K562 (cell line): ENCODE measurements around the gene PLA2G12B. TPM values are rescaled to one million over a fixed set of nuclear protein-coding genes. Genes with fewer than 3 reads are reported as not detected.

Experiments used
- ATF7 ChIP-seq: fragments of 450-650 bp; IDR thresholded peaks from 2 replicates; pipeline ENCODE4 v1.7.1; 2014; ENCODE audit warnings: mild to moderate bottlenecking, moderate library complexity
- BDP1 ChIP-seq: IDR thresholded peaks from 3 replicates; pipeline ENCODE4 v1.6.1; 2011; ENCODE audit not compliant: insufficient read length, insufficient read depth
- BRF1 ChIP-seq: IDR thresholded peaks from 3 replicates; pipeline ENCODE4 v1.6.1; 2011; ENCODE audit warnings: borderline replicate concordance, mild to moderate bottlenecking; ENCODE audit not compliant: insufficient read length; ENCODE audit errors: extremely low read depth
- CBX8 ChIP-seq: fragments of 200-600 bp; sonication (generic); IDR thresholded peaks from 2 replicates; pipeline ENCODE4 v1.6.1; 2012; ENCODE audit warnings: borderline replicate concordance, mixed run types, low read depth, mild to moderate bottlenecking, moderate library complexity, mixed read lengths, low read length, control low read depth, inconsistent platforms; ENCODE audit not compliant: poor library complexity, severe bottlenecking; ENCODE audit errors: extremely low read depth
- CC2D1A ChIP-seq: fragments of 450-650 bp; IDR thresholded peaks from 2 replicates; pipeline ENCODE4 v1.6.1; 2017; ENCODE audit warnings: mild to moderate bottlenecking
- CCAR2 ChIP-seq: fragments of 200-400 bp; formaldehyde crosslinking; IDR thresholded peaks from 2 replicates; pipeline ENCODE4 v1.6.1; 2017; ENCODE audit warnings: mild to moderate bottlenecking, low read depth, low read length
- CEBPB ChIP-seq: fragments of 450-650 bp; IDR thresholded peaks from 2 replicates; pipeline ENCODE4 v1.6.1; 2016; ENCODE audit warnings: missing genetic modification characterization, missing compliant biosample characterization
- CREM ChIP-seq: IDR thresholded peaks from 2 replicates; pipeline ENCODE4 v1.6.1; 2014; ENCODE audit warnings: antibody characterized with exemption, low read depth
- E2F5 ChIP-seq: sonication (generic); formaldehyde crosslinking; IDR thresholded peaks from 2 replicates; pipeline ENCODE4 v1.8.0; 2022; ENCODE audit warnings: mild to moderate bottlenecking, missing genetic modification reagents
- ELF1 ChIP-seq: fragments of 200-800 bp; sonication (Bioruptor generic); IDR thresholded peaks from 2 replicates; pipeline ENCODE4 v1.6.1; 2016; ENCODE audit warnings: missing genetic modification characterization, missing compliant biosample characterization
- LCOR ChIP-seq: sonication (generic); formaldehyde crosslinking; IDR thresholded peaks from 2 replicates; pipeline ENCODE4 v1.8.0; 2022; ENCODE audit warnings: mild to moderate bottlenecking, missing genetic modification reagents
- MAFG ChIP-seq: fragments of 450-650 bp; conservative IDR thresholded peaks from 2 replicates; pipeline ENCODE4 v1.6.1; 2016; ENCODE audit warnings: missing genetic modification characterization, missing compliant biosample characterization
- MTA2 ChIP-seq: fragments of 450-650 bp; IDR thresholded peaks from 2 replicates; pipeline ENCODE4 v1.6.1; 2016; ENCODE audit warnings: low read depth
- MXI1 ChIP-seq: IDR thresholded peaks from 2 replicates; pipeline ENCODE4 v1.6.1; 2011; ENCODE audit warnings: low read depth, mild to moderate bottlenecking, improper control_type of control experiment, low read length
- NBN ChIP-seq: fragments of 450-650 bp; IDR thresholded peaks from 2 replicates; pipeline ENCODE4 v1.6.1; 2016; ENCODE audit warnings: low read depth, mild to moderate bottlenecking
- POLR2G ChIP-seq: fragments of 200-400 bp; formaldehyde crosslinking; IDR thresholded peaks from 2 replicates; pipeline ENCODE4 v1.6.1; 2017; ENCODE audit warnings: low read depth, mild to moderate bottlenecking, antibody characterized with exemption, low read length, moderate library complexity
- PRMT5 ChIP-seq: sonication (generic); formaldehyde crosslinking; IDR thresholded peaks from 2 replicates; pipeline ENCODE4 v1.5.0; 2020; ENCODE audit warnings: missing genetic modification reagents
- PTBP1 ChIP-seq: fragments of 200-400 bp; formaldehyde crosslinking; IDR thresholded peaks from 2 replicates; pipeline ENCODE4 v1.6.1; 2017; ENCODE audit warnings: low read depth, low read length
- PTRF ChIP-seq: fragments of 450-650 bp; IDR thresholded peaks from 2 replicates; pipeline ENCODE4 v1.6.1; 2016; ENCODE audit warnings: mild to moderate bottlenecking, missing genetic modification characterization, missing compliant biosample characterization
- PYGO2 ChIP-seq: fragments of 450-650 bp; IDR thresholded peaks from 2 replicates; pipeline ENCODE4 v1.6.1; 2016; ENCODE audit warnings: mild to moderate bottlenecking, missing genetic modification characterization, moderate library complexity, missing compliant biosample characterization
- SIN3A ChIP-seq, 2 experiments: fragments of 150-350 bp in 1 of 2; IDR thresholded peaks; 2 replicates each; pipeline ENCODE4 v1.6.1; 2011 to 2016; ENCODE audit warnings: borderline replicate concordance in 2 of 2, low read depth in 2 of 2, low read length in 2 of 2, mild to moderate bottlenecking in 2 of 2, moderate library complexity in 2 of 2; ENCODE audit not compliant: control insufficient read depth in 1 of 2
- ZBED1 ChIP-seq: IDR thresholded peaks from 2 replicates; pipeline ENCODE4 v1.6.1; 2014
- ZBTB34 ChIP-seq: fragments of 250-450 bp; sonication (Bioruptor Pico); IDR thresholded peaks from 2 replicates; pipeline ENCODE4 v1.8.0; 2021; ENCODE audit warnings: mild to moderate bottlenecking, moderate library complexity
- ZBTB8A ChIP-seq: fragments of 450-650 bp; IDR thresholded peaks from 2 replicates; pipeline ENCODE4 v1.6.1; 2018; ENCODE audit warnings: mild to moderate bottlenecking, moderate library complexity; ENCODE audit not compliant: partially characterized antibody
- ZEB2 ChIP-seq: fragments of 450-650 bp; IDR thresholded peaks from 2 replicates; pipeline ENCODE4 v1.6.1; 2016
- ZNF12 ChIP-seq: sonication (generic); formaldehyde crosslinking; IDR thresholded peaks from 2 replicates; pipeline ENCODE4 v1.4.0; 2020; ENCODE audit warnings: mild to moderate bottlenecking, missing genetic modification reagents
- ZNF133 ChIP-seq: fragments of 250-450 bp; sonication (Bioruptor Pico); IDR thresholded peaks from 2 replicates; pipeline ENCODE4 v1.4.0; 2020; ENCODE audit warnings: mild to moderate bottlenecking
- polyA plus RNA-seq, 8 experiments: library from polyadenylated mRNA; depleted of rRNA in 4 of 8; stranded (reverse) in 5 of 8; unstranded in 3 of 8; fragments of >200 nt; fragmentation: Nextera tagmentation in 2 of 8; fragmentation: Illumina TruSeq in 1 of 8; extraction: Ambion mirVana in 2 of 8; extraction: Trizol in 1 of 8; gene quantifications; 2 replicates each; pipeline versions ENCODE4 v1.2.1 to v1.2.3, GENCODE V29; 2011 to 2014; ENCODE audit warnings: inconsistent platforms in 1 of 8, missing spikeins in 1 of 8
- total RNA-seq, 7 experiments: library from RNA; depleted of rRNA in 6 of 7; stranded (reverse); fragments of >200 nt in 6 of 7; fragmentation: Illumina TruSeq in 2 of 7; extraction: Trizol in 2 of 7; gene quantifications; 2 replicates each; pipeline versions ENCODE4 v1.2.1 to v1.2.3, GENCODE V29; 2011 to 2021; ENCODE audit warnings: low replicate concordance in 1 of 7
- TF ChIP-seq, protein P1 (sequence below): fragments of 450-650 bp; formaldehyde crosslinking; conservative IDR thresholded peaks from 2 replicates; pipeline ENCODE4 v1.4.0; 2022; ENCODE audit warnings: mild to moderate bottlenecking, missing genetic modification characterization
- TF ChIP-seq, protein P2 (sequence below): sonication (generic); formaldehyde crosslinking; IDR thresholded peaks from 2 replicates; pipeline ENCODE4 v1.8.0; 2022; ENCODE audit warnings: mild to moderate bottlenecking, missing genetic modification reagents

PLA2G12B gene
- total and polyA plus RNA-seq, 9 of the 15 experiments (the other 6 are each of a cell fraction or from before 2014, with no cell fraction given): not detected

- TF ChIP-seq, protein P1, sequence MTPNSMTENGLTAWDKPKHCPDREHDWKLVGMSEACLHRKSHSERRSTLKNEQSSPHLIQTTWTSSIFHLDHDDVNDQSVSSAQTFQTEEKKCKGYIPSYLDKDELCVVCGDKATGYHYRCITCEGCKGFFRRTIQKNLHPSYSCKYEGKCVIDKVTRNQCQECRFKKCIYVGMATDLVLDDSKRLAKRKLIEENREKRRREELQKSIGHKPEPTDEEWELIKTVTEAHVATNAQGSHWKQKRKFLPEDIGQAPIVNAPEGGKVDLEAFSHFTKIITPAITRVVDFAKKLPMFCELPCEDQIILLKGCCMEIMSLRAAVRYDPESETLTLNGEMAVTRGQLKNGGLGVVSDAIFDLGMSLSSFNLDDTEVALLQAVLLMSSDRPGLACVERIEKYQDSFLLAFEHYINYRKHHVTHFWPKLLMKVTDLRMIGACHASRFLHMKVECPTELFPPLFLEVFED (CRISPR knock-in tag): 0 out of 2 replicates have a peak, but pooled peaks have one; percentile 47
- TF ChIP-seq LCOR (no peak; the same call in 1 of the 2 replicates), ZNF133 (no peak), POLR2G (no peak), E2F5 (CRISPR knock-in tag) (no peak), MXI1 (no peak), BDP1 (no peak), PRMT5 (CRISPR knock-in tag) (no peak), MAFG (tag) (no peak), ELF1 (tag) (no peak), CBX8 (no peak), ZEB2 (no peak), ZBED1 (no peak), CEBPB (tag) (no peak), PTRF (tag) (peak; percentile 77), PTBP1 (no peak), SIN3A (IDR thresholded peaks at IDR 0.05; ENCODE audit: borderline replicate concordance in 2 of 2, control insufficient read depth in 1 of 2, low read depth in 2 of 2, low read length in 2 of 2) (no peak), ZBTB8A (no peak), ZBTB34 (no peak), ZNF12 (CRISPR knock-in tag) (no peak), ATF7 (no peak), CREM (no peak), CCAR2 (no peak), CC2D1A (no peak), MTA2 (peak; percentile 35; the same call in 1 of the 2 replicates), NBN (no peak), BRF1 (no peak), PYGO2 (tag) (no peak)
- TF ChIP-seq, protein P2, sequence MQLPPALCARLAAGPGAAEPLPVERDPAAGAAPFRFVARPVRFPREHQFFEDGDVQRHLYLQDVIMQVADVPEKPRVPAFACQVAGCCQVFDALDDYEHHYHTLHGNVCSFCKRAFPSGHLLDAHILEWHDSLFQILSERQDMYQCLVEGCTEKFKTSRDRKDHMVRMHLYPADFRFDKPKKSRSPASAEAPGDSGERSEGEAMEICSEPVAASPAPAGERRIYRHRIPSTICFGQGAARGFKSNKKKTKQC (CRISPR knock-in tag): no peak
Observed at GRCh38 chr10:72888151-72888638, 66.4 kb downstream of the PLA2G12B start (continued).
